H1 (cell line): Measurements from ENCODE around the gene SIK2. TPM values are rescaled to one million over a fixed set of nuclear protein-coding genes. Genes with fewer than 3 reads are reported as not detected.

ENCODE experiments used
- ASH2L ChIP-seq: fragments of 200-600, 300-600 bp; sonication (generic); IDR thresholded peaks from one replicate; pipeline ENCODE4 v1.7.1; 2017; ENCODE audit warnings: low read length
- CHD7 ChIP-seq: fragments of 300-600 bp; sonication (generic); IDR thresholded peaks from 2 replicates; pipeline ENCODE4 v1.7.1; 2012; ENCODE audit warnings: low read length, moderate library complexity, mild to moderate bottlenecking, inconsistent platforms; ENCODE audit not compliant: insufficient replicate concordance
- polyA plus RNA-seq, 7 experiments: library from polyadenylated mRNA; depleted of rRNA in 3 of 7; stranded (reverse) in 5 of 7; unstranded in 2 of 7; fragments of >200 nt in 5 of 7; fragments of 200-250 nt in 2 of 7; gene quantifications; 1 replicate in 5 of 7; 2 replicates in 1 of 7; 4 replicates in 1 of 7; pipeline versions ENCODE4 v1.2.1 to v1.2.3, GENCODE V29; 2011 to 2013; ENCODE audit warnings: missing spikeins in 2 of 7, mixed read lengths in 2 of 7
- total RNA-seq: library from RNA; stranded (reverse); fragmentation: NEBNext Ultra II Directional; extraction: Animal tissue kit (Norgen Biotek cat#: 25700); gene quantifications from 2 replicates; pipeline ENCODE4 v1.2.1, GENCODE V29; 2021

The SIK2 gene
- total and polyA plus RNA-seq, 2 of the 8 experiments (the other 6 are each of a cell fraction or from before 2014, with no cell fraction given), result 8.8 to 11.2 TPM

- no peak for TF ChIP-seq CHD7
- no peak for TF ChIP-seq ASH2L
Measured at GRCh38 chr11:111633756-111634362, 31.6 kb downstream of the SIK2 start (continued).
